Measurements from ENCODE around the gene KCNQ5. TPM values are rescaled to one million over a fixed set of nuclear protein-coding genes. Genes with fewer than 3 reads are reported as not detected.

KCNQ5 gene
- total RNA-seq, 1 experiment from 2014 or later, result 9.4 TPM

DNA sequence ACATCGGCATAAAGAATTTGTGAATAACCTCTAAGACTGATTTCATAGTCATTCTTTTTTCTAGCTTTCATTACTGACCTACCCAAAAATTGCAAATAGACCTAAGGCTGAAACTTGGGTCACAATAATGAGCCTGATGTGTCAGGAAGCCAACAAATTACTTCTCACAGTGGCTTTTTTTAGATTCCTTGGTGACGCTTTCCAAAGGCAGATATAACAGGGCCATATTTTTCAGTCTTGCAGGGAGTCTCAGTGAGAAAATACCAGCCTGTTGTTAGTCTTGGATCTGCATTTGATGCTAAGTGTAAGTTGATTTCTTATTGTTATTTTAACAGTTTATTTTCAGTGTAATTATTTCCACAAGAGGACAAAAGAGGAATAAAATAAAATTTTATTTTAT is 423.7 kb downstream of the KCNQ5 start:
- no peaks in the 10 kb centered on the region for H3K4me1 ChIP-seq (ENCODE audit: control insufficient read depth, insufficient read depth, low read length)
- no peak overlapping the region for H3K4me3 ChIP-seq (ENCODE audit: low read depth in 2 of 2, low read length in 2 of 2)
- intact Hi-C loops (cut with micrococcal nuclease; ENCODE audit: unreplicated experiment) (no loop called here), in situ Hi-C loops (cut with HindIII; ENCODE audit: low pct_unique_long_range_greater_than_20kb, low sequenced_read_pairs) (no loop called here)
- BruUV-seq (replicated peaks), result no TSS peak
- no peaks in the 10 kb centered on the region for H3K9me3 ChIP-seq (ENCODE audit: control insufficient read depth, insufficient read depth, low read depth, low read length)
- TF ChIP-seq CTCF (IDR thresholded peaks at IDR 0.05), result no peak
- no peak for TF ChIP-seq TCF7L2 (IDR thresholded peaks at IDR 0.05; ENCODE audit: low read depth, low read length)
- TF ChIP-seq POLR2AphosphoS5 (IDR thresholded peaks at IDR 0.05; ENCODE audit: low read depth, low read length), result no peak
- TF ChIP-seq SIN3A (IDR thresholded peaks at IDR 0.05; ENCODE audit: borderline replicate concordance, insufficient read depth, low read depth, low read length), result no peak
- TF ChIP-seq, protein P1, sequence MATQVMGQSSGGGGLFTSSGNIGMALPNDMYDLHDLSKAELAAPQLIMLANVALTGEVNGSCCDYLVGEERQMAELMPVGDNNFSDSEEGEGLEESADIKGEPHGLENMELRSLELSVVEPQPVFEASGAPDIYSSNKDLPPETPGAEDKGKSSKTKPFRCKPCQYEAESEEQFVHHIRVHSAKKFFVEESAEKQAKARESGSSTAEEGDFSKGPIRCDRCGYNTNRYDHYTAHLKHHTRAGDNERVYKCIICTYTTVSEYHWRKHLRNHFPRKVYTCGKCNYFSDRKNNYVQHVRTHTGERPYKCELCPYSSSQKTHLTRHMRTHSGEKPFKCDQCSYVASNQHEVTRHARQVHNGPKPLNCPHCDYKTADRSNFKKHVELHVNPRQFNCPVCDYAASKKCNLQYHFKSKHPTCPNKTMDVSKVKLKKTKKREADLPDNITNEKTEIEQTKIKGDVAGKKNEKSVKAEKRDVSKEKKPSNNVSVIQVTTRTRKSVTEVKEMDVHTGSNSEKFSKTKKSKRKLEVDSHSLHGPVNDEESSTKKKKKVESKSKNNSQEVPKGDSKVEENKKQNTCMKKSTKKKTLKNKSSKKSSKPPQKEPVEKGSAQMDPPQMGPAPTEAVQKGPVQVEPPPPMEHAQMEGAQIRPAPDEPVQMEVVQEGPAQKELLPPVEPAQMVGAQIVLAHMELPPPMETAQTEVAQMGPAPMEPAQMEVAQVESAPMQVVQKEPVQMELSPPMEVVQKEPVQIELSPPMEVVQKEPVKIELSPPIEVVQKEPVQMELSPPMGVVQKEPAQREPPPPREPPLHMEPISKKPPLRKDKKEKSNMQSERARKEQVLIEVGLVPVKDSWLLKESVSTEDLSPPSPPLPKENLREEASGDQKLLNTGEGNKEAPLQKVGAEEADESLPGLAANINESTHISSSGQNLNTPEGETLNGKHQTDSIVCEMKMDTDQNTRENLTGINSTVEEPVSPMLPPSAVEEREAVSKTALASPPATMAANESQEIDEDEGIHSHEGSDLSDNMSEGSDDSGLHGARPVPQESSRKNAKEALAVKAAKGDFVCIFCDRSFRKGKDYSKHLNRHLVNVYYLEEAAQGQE (IDR thresholded peaks at IDR 0.05; ENCODE audit: insufficient read depth in 1 of 2, low read depth in 2 of 2, low read length in 1 of 2), result no peak
- H3K27ac ChIP-seq (ENCODE audit: low read length), result no peak overlapping the region
- H3K27me3 ChIP-seq (ENCODE audit: control insufficient read depth, insufficient read depth, low read length), result no peaks in the 10 kb centered on the region
- DNase-seq (ENCODE audit: low read depth, low spot score), result no peak
- CTCF ChIA-PET, result no interaction called here
- POLR2A ChIA-PET, result no interaction called here
- H3K36me3 ChIP-seq (ENCODE audit: control insufficient read depth, insufficient read depth, low read length), result no peaks in the 10 kb centered on the region
- no peak for ATAC-seq

DNA sequence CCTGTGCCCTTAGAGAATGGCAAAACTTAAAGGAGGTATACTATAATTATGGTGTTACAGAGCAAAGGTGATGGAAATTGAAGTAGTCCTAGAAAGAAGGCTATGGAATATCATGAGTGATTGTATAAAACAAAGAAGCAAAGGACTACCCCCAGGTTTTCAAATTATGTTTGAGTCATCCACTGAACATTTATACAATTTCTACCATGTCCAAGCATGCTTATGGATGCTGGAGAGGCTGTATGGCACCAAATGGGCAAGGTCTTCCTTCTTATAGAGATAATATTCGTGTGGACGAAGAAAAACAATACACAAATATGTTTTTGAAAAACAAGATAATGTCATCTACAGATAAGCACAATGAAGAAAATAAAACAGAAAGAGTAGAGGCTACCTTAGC is 425.9 kb downstream of the KCNQ5 start:
- Histone ChIP-seq H3K27me3 (ENCODE audit: control insufficient read depth, insufficient read depth, low read length) (no peaks in the 10 kb centered on the region), H3K27ac (ENCODE audit: low read length) (no peak overlapping the region), H3K9me3 (ENCODE audit: control insufficient read depth, insufficient read depth, low read depth, low read length) (no peaks in the 10 kb centered on the region), H3K36me3 (ENCODE audit: control insufficient read depth, insufficient read depth, low read length) (no peaks in the 10 kb centered on the region), H3K4me3 (ENCODE audit: low read depth in 2 of 2, low read length in 2 of 2) (no peak overlapping the region), H3K4me1 (ENCODE audit: control insufficient read depth, insufficient read depth, low read length) (no peaks in the 10 kb centered on the region)
- no TSS peak for BruUV-seq (replicated peaks)
- in situ Hi-C loops (cut with HindIII; ENCODE audit: low pct_unique_long_range_greater_than_20kb, low sequenced_read_pairs), result no loop called here
- TF ChIP-seq TCF7L2 (IDR thresholded peaks at IDR 0.05; ENCODE audit: low read depth, low read length), result no peak
- TF ChIP-seq SIN3A (IDR thresholded peaks at IDR 0.05; ENCODE audit: borderline replicate concordance, insufficient read depth, low read depth, low read length), result no peak
- TF ChIP-seq, protein P1 (IDR thresholded peaks at IDR 0.05; ENCODE audit: insufficient read depth in 1 of 2, low read depth in 2 of 2, low read length in 1 of 2), result no peak
- TF ChIP-seq CTCF (IDR thresholded peaks at IDR 0.05), result no peak
- ATAC-seq (no peak), DNase-seq (ENCODE audit: low read depth, low spot score) (no peak)
- ChIA-PET POLR2A (no interaction called here), CTCF (no interaction called here)
- intact Hi-C loops (cut with micrococcal nuclease; ENCODE audit: unreplicated experiment), result no loop called here

All from Panc1 (cell line).